H1 (cell line): Measurements from ENCODE around the gene SNX27. TPM values are rescaled to one million over a fixed set of nuclear protein-coding genes. Genes with fewer than 3 reads are reported as not detected.

Experiments
- CREB1 ChIP-seq: IDR thresholded peaks from 2 replicates; pipeline ENCODE4 v1.6.1; 2012; ENCODE audit warnings: inconsistent platforms
- EP300 ChIP-seq, 2 experiments: IDR thresholded peaks; 1 replicate in 1 of 2; 2 replicates in 1 of 2; pipeline ENCODE4 v1.6.1; 2011 to 2012; ENCODE audit warnings: low read depth in 2 of 2, low read length in 2 of 2, mild to moderate bottlenecking in 2 of 2, borderline replicate concordance in 1 of 2, inconsistent platforms in 1 of 2, moderate library complexity in 1 of 2
- EZH2 ChIP-seq: fragments of 200-600 bp; sonication (generic); IDR thresholded peaks from 2 replicates; pipeline ENCODE4 v1.7.1; 2012; ENCODE audit warnings: low read depth, mild to moderate bottlenecking, moderate library complexity, low read length, inconsistent platforms; ENCODE audit not compliant: severe bottlenecking
- RNF2 ChIP-seq: fragments of 200-900, 300-1000 bp; sonication (generic); IDR thresholded peaks from 2 replicates; pipeline ENCODE4 v1.7.1; 2016; ENCODE audit warnings: borderline replicate concordance, low read depth, mild to moderate bottlenecking, antibody characterized with exemption, low read length; ENCODE audit not compliant: poor library complexity, severe bottlenecking; ENCODE audit errors: missing control alignments
- TAF7 ChIP-seq: optimal IDR thresholded peaks from 2 replicates; pipeline ENCODE3; 2011; ENCODE audit warnings: low read depth, mild to moderate bottlenecking, inconsistent platforms, low read length, moderate library complexity, borderline replicate concordance
- polyA plus RNA-seq, 7 experiments: library from polyadenylated mRNA; depleted of rRNA in 3 of 7; stranded (reverse) in 5 of 7; unstranded in 2 of 7; fragments of >200 nt in 5 of 7; fragments of 200-250 nt in 2 of 7; gene quantifications; 1 replicate in 5 of 7; 2 replicates in 1 of 7; 4 replicates in 1 of 7; pipeline versions ENCODE4 v1.2.1 to v1.2.3, GENCODE V29; 2011 to 2013; ENCODE audit warnings: missing spikeins in 2 of 7, mixed read lengths in 2 of 7
- total RNA-seq: library from RNA; stranded (reverse); fragmentation: NEBNext Ultra II Directional; extraction: Animal tissue kit (Norgen Biotek cat#: 25700); gene quantifications from 2 replicates; pipeline ENCODE4 v1.2.1, GENCODE V29; 2021
- TF ChIP-seq, protein P1 (sequence below): fragments of 300-600 bp; sonication (generic); IDR thresholded peaks from 2 replicates; pipeline ENCODE4 v1.7.1; 2012; ENCODE audit warnings: low read length, moderate library complexity, mild to moderate bottlenecking, inconsistent platforms; ENCODE audit not compliant: insufficient replicate concordance
- TF ChIP-seq, protein P2 (sequence below): IDR thresholded peaks from 2 replicates; pipeline ENCODE4 v1.6.1; 2012; ENCODE audit warnings: low read length, inconsistent platforms

The SNX27 gene
- total and polyA plus RNA-seq, 2 of the 8 experiments (the other 6 are each of a cell fraction or from before 2014, with no cell fraction given), result 23.4 to 65.4 TPM

DNA sequence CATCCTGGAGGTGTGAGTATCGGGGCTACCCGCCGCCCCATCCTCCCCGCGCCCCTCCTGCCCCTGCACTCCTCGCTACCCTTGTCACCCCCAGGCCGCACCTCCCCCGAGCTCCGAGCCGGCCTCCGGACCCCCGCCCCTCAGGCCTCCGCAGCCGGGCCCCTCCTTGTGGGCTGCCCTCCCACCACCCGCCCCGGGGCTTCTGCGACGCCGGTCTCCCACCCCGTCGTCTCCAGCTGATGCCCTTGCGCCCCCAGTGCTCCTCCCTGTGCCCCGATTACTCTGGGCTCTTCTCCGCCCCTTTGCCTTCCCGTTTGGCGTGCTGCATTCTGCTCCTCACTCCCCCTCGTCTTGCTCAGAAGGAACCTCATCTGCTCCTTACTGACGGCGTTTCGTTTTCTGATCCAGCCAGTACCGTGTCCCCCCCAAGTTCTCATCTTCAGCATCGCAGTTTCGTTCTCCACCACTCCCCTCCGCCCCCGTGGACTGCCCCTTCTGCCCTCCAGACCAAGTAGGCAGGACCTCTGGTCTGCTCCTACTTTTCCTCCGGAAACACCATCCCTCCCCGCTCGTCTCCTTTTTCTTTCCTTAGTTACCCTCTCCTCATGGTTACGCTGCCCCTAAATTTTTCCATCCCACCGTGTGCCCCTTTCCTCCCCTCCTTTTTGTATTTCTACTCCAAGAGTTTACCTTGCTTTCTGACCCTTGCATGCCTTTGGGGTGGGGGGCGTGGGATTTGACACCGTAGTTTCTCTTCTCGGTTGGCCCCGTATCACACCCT lies 841 bp downstream of the SNX27 start (continued):
- TF ChIP-seq, protein P1, sequence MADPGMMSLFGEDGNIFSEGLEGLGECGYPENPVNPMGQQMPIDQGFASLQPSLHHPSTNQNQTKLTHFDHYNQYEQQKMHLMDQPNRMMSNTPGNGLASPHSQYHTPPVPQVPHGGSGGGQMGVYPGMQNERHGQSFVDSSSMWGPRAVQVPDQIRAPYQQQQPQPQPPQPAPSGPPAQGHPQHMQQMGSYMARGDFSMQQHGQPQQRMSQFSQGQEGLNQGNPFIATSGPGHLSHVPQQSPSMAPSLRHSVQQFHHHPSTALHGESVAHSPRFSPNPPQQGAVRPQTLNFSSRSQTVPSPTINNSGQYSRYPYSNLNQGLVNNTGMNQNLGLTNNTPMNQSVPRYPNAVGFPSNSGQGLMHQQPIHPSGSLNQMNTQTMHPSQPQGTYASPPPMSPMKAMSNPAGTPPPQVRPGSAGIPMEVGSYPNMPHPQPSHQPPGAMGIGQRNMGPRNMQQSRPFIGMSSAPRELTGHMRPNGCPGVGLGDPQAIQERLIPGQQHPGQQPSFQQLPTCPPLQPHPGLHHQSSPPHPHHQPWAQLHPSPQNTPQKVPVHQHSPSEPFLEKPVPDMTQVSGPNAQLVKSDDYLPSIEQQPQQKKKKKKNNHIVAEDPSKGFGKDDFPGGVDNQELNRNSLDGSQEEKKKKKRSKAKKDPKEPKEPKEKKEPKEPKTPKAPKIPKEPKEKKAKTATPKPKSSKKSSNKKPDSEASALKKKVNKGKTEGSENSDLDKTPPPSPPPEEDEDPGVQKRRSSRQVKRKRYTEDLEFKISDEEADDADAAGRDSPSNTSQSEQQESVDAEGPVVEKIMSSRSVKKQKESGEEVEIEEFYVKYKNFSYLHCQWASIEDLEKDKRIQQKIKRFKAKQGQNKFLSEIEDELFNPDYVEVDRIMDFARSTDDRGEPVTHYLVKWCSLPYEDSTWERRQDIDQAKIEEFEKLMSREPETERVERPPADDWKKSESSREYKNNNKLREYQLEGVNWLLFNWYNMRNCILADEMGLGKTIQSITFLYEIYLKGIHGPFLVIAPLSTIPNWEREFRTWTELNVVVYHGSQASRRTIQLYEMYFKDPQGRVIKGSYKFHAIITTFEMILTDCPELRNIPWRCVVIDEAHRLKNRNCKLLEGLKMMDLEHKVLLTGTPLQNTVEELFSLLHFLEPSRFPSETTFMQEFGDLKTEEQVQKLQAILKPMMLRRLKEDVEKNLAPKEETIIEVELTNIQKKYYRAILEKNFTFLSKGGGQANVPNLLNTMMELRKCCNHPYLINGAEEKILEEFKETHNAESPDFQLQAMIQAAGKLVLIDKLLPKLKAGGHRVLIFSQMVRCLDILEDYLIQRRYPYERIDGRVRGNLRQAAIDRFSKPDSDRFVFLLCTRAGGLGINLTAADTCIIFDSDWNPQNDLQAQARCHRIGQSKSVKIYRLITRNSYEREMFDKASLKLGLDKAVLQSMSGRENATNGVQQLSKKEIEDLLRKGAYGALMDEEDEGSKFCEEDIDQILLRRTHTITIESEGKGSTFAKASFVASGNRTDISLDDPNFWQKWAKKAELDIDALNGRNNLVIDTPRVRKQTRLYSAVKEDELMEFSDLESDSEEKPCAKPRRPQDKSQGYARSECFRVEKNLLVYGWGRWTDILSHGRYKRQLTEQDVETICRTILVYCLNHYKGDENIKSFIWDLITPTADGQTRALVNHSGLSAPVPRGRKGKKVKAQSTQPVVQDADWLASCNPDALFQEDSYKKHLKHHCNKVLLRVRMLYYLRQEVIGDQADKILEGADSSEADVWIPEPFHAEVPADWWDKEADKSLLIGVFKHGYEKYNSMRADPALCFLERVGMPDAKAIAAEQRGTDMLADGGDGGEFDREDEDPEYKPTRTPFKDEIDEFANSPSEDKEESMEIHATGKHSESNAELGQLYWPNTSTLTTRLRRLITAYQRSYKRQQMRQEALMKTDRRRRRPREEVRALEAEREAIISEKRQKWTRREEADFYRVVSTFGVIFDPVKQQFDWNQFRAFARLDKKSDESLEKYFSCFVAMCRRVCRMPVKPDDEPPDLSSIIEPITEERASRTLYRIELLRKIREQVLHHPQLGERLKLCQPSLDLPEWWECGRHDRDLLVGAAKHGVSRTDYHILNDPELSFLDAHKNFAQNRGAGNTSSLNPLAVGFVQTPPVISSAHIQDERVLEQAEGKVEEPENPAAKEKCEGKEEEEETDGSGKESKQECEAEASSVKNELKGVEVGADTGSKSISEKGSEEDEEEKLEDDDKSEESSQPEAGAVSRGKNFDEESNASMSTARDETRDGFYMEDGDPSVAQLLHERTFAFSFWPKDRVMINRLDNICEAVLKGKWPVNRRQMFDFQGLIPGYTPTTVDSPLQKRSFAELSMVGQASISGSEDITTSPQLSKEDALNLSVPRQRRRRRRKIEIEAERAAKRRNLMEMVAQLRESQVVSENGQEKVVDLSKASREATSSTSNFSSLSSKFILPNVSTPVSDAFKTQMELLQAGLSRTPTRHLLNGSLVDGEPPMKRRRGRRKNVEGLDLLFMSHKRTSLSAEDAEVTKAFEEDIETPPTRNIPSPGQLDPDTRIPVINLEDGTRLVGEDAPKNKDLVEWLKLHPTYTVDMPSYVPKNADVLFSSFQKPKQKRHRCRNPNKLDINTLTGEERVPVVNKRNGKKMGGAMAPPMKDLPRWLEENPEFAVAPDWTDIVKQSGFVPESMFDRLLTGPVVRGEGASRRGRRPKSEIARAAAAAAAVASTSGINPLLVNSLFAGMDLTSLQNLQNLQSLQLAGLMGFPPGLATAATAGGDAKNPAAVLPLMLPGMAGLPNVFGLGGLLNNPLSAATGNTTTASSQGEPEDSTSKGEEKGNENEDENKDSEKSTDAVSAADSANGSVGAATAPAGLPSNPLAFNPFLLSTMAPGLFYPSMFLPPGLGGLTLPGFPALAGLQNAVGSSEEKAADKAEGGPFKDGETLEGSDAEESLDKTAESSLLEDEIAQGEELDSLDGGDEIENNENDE, result no peak
- TF ChIP-seq RNF2, result no peak
- no peak for TF ChIP-seq TAF7
- no peak for TF ChIP-seq CREB1
- no peak for TF ChIP-seq EP300 (IDR thresholded peaks at IDR 0.05; ENCODE audit: borderline replicate concordance in 1 of 2, low read depth in 2 of 2, low read length in 2 of 2)
- TF ChIP-seq EZH2, result no peak
- TF ChIP-seq, protein P2, sequence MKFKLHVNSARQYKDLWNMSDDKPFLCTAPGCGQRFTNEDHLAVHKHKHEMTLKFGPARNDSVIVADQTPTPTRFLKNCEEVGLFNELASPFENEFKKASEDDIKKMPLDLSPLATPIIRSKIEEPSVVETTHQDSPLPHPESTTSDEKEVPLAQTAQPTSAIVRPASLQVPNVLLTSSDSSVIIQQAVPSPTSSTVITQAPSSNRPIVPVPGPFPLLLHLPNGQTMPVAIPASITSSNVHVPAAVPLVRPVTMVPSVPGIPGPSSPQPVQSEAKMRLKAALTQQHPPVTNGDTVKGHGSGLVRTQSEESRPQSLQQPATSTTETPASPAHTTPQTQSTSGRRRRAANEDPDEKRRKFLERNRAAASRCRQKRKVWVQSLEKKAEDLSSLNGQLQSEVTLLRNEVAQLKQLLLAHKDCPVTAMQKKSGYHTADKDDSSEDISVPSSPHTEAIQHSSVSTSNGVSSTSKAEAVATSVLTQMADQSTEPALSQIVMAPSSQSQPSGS, result no peak
